GM21786 (cell line): Measurements from ENCODE around the gene LRTM1.

Experiments
- ATAC-seq: cut with Tn5 transposase; IDR thresholded peaks from one replicate; pipeline ENCODE4 v1.9.1; 2021; ENCODE audit not compliant: unreplicated experiment

Gene LRTM1

GRCh38 chr3:54895613-54896012, 32.2 kb downstream of the LRTM1 start:
- ATAC-seq, result no peak

- no peak for ATAC-seq
These were observed 35.7 kb downstream of the LRTM1 start for GRCh38 chr3:54892168-54892567.

DNA sequence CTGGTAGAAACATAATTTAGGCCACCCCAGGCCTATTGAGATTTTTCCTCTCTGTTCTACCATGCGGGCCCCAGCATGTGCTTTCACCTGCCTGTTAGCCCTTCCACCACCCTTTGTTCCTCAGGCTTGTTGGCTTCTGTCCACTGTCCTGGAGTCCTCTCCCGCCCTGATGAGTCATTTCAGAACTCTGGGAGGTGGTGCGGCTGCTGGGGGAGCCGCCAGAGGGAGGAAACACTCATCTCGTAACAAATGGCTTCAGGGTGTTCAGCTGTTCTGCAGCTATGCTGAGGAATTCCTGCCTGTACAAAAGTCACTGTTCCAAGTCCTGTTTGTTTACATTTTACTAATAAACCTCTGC, 36.3 kb downstream of the LRTM1 start:
- ATAC-seq, result no peak

DNA sequence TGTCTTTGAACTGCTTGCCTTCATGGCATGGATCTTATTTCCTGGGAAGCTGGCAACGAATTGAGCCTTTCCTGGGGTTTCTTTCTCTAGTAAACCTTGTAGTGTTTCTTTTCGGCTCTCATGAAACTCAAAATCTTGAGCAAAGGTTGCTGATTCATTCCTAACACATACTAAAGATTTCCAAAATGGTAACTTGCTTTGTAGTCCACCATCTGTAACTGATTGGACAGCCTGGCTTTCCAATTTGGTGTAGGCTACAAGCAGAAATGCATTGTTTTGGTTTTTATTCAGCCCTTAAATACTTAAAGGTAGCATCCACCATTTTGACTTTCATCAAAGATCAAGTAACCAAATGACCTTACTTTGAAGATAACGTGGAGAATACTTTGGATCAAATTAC, 38.1 kb downstream of the LRTM1 start:
- no peak for ATAC-seq

GRCh38 chr3:54888873-54889272, 39.0 kb downstream of the LRTM1 start:
- ATAC-seq, result no peak

GRCh38 chr3:54888162-54888561, 39.7 kb downstream of the LRTM1 start:
- ATAC-seq, result no peak

GRCh38 chr3:54882129-54882833, 45.6 kb downstream of the LRTM1 start:
- no peak for ATAC-seq

DNA sequence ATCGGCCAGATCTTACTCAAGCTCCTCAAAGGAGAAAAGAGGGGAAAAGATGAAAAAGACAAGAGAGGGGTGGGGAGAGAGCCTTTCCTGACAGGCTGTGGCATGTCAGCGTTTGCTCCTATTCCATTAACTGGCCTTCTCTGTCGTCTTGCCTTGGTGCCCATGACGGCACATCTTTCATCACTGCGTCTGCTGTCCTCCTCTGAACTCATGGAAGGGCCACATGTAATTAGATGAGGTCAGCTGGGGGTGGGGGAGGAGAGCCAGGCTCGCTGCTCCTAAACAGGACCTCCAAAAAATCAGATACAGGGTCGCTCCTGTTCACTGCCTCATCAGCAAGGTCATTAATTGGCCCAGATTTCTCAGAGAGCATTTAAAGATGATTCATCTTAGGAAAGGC, 49.7 kb downstream of the LRTM1 start:
- no peak for ATAC-seq

DNA sequence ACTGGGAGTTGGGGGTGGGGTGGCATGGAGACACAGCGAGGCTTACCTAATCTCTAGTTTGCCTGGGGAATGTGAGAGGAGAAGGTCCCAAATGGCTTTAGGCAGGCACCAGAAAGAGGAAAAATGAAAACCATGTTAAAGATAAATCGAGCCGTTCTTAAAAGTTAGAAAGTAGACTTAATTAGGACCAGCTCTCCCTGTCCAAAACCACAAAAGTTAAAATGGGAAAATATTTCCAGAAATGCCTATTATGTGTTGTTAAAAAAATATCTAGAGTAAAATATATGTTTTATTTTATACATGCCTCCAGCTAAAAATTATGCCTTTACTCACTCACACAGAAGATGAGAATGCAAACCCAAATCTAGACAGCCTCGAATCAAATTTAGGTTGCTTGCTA, 50.1 kb downstream of the LRTM1 start:
- no peak for ATAC-seq

DNA sequence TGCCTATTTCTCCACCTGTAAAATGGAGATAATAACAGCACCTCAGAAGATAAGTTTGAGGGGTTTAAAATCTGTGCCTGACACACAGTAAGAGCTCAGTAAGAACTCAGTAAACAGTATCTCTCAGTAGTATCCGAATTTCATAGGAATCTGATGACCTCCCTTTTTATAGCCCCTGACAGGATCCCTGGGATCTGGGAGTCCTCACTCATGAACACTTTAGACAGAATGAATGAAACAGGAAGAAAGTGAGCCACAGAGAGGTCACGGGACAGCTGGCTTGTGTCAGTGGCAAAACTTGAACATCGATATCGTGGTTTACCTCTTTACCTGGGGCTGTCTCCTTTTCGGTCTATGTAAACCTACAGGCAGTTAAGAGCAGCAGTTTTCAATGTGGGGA, 51.2 kb downstream of the LRTM1 start:
- no peak for ATAC-seq

DNA sequence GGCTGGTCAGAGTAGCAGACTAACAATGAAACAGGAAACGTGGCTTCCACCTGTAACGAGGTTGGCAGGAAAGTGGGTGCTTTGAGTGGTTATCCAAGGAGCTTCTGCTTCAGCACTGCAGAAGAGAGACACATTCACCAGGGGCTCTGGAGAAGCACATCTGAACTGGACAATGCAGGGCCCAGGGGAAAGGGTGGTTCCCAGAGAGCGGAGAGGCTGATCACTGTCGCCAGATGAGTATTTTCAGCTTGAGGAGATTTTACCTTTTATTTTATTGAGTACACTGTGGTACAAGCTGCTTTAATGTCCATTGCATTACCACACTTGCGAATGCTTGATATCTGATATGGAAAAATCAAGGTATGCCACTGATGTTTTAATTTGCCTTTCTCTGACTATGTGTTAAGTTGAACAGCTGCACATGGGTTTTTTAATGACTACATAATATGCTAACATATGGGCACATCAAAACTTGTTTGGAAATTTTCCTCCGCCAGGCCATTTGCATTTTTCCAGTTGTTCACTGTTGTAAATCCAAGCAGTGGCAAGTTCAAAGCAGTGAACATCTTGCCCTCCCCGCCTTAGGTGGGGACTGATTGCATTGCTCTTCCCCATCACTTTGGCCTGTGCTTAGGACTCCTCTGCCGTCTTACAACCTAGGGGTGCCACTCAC, 52.1 kb downstream of the LRTM1 start:
- no peak for ATAC-seq

GRCh38 chr3:54874816-54875556, 52.9 kb downstream of the LRTM1 start:
- ATAC-seq, result no peak

- no peak for ATAC-seq
These were observed 54.5 kb downstream of the LRTM1 start for GRCh38 chr3:54873059-54874010.

- ATAC-seq, result no peak
These were observed 56.0 kb downstream of the LRTM1 start for GRCh38 chr3:54871867-54872266.

DNA sequence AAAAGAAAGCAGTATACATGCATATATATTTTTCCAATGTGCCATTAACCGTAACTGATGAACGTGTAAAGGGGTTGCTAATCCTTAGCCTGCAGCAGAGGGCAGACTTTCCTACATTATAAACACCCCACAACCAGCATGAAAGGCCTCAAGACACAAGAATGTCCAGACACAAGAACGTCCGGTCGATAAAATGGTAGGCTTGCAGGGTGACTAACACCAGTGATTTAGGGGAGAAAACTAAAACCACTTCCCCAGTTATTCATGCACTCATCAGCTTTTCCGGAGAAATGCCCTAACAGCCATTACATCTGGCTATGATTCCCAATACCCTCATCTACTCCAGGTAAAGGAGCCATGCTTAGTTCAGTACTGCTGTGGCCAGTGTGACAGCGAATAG, 57.4 kb downstream of the LRTM1 start:
- no peak for ATAC-seq
